Fibroblast of lung (primary cell): ENCODE measurements around the gene SLC4A3.
"Not testable (repeated sequence)": the region's sequence is repeated elsewhere in the genome, so short reads cannot be mapped to it uniquely, and the experiment has no call there.

Source experiments
- EZH2 ChIP-seq: IDR thresholded peaks from 2 replicates; pipeline ENCODE4 v1.5.1; 2012; ENCODE audit warnings: low read length, control low read depth, mild to moderate bottlenecking; ENCODE audit errors: missing control alignments
- TF ChIP-seq, protein P1 (sequence below), 2 donors: IDR thresholded peaks in 1 of 2; conservative IDR thresholded peaks in 1 of 2; 1 replicate in 1 of 2; 2 replicates in 1 of 2; pipeline ENCODE4 v1.5.1; 2011 to 2012; ENCODE audit warnings: low read length in 2 of 2, control low read depth in 1 of 2, inconsistent platforms in 1 of 2, low read depth in 1 of 2, mild to moderate bottlenecking in 1 of 2

GRCh38 chr2:219683474-219683873 is 56.0 kb downstream of the SLC4A3 start:
- TF ChIP-seq, protein P1, sequence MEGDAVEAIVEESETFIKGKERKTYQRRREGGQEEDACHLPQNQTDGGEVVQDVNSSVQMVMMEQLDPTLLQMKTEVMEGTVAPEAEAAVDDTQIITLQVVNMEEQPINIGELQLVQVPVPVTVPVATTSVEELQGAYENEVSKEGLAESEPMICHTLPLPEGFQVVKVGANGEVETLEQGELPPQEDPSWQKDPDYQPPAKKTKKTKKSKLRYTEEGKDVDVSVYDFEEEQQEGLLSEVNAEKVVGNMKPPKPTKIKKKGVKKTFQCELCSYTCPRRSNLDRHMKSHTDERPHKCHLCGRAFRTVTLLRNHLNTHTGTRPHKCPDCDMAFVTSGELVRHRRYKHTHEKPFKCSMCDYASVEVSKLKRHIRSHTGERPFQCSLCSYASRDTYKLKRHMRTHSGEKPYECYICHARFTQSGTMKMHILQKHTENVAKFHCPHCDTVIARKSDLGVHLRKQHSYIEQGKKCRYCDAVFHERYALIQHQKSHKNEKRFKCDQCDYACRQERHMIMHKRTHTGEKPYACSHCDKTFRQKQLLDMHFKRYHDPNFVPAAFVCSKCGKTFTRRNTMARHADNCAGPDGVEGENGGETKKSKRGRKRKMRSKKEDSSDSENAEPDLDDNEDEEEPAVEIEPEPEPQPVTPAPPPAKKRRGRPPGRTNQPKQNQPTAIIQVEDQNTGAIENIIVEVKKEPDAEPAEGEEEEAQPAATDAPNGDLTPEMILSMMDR (conservative IDR thresholded peaks at IDR 0.05 in 1 of 2, IDR thresholded peaks at IDR 0.05 in 1 of 2; ENCODE audit: low read depth in 1 of 2, low read length in 2 of 2) = not testable (repeated sequence)
- TF ChIP-seq EZH2 = not testable (repeated sequence)
